Left lung (tissue), 10 donors: Measurements from ENCODE around the gene FAM200B. TPM values are rescaled to one million over a fixed set of nuclear protein-coding genes. Genes with fewer than 3 reads are reported as not detected.

Experiments
- ATAC-seq: fragments of 200-7000 bp; cut with Tn5 transposase; one replicate; pipeline ENCODE4 v1.9.1; 2020; ENCODE audit warnings: moderate library complexity
- DNase-seq, 4 donors: peaks; one replicate each; pipeline ENCODE4 v3.0.0-alpha.2; 2013 to 2020
- H3K27ac ChIP-seq, 2 donors: fragments of 200-600 bp; sonication (generic) in 1 of 2; one replicate each; pipeline versions ENCODE4 v1.5.0 to v1.8.0; 2020 to 2021
- H3K27me3 ChIP-seq, 2 donors: fragments of 200-600 bp; sonication (generic) in 1 of 2; one replicate each; pipeline versions ENCODE4 v1.5.0 to v1.8.0; 2020 to 2021
- H3K36me3 ChIP-seq, 2 donors: fragments of 200-600 bp; sonication (generic) in 1 of 2; one replicate each; pipeline versions ENCODE4 v1.5.0 to v1.8.0; 2020 to 2021
- H3K4me1 ChIP-seq, 2 donors: fragments of 200-600 bp; one replicate each; pipeline ENCODE4 v1.8.0; 2021
- H3K4me3 ChIP-seq, 2 donors: fragments of 200-600 bp; sonication (generic) in 1 of 2; one replicate each; pipeline versions ENCODE4 v1.5.0 to v1.8.0; 2020 to 2021; ENCODE audit warnings: mild to moderate bottlenecking in 1 of 2
- H3K9me3 ChIP-seq, 2 donors: fragments of 200-600 bp; sonication (generic) in 1 of 2; one replicate each; pipeline versions ENCODE4 v1.5.0 to v1.8.0; 2020 to 2021
- CTCF ChIP-seq, 2 donors: fragments of 200-600 bp; sonication (generic) in 1 of 2; IDR thresholded peaks; one replicate each; pipeline versions ENCODE4 v1.5.0 to v1.8.0; 2021; ENCODE audit warnings: antibody characterized with exemption in 2 of 2
- intact Hi-C, 2 donors: fragments of 100-400 bp; cut with DNase I; formaldehyde crosslinking; loops; one replicate each; pipeline versions ENCODE4 v1.11.2 to v1.14.2; 2022
- polyA plus RNA-seq, 6 donors: library from polyadenylated mRNA; unstranded; fragments of 120-200 nt; gene quantifications; one replicate each; pipeline ENCODE4 v1.2.1, GENCODE V29; 2013; ENCODE audit not compliant: insufficient read length in 6 of 6
- total RNA-seq, 2 donors: library from RNA; stranded (reverse); fragmentation: NEBNext Ultra II Directional; extraction: Animal tissue kit (Norgen Biotek cat#: 25700); gene quantifications; one replicate each; pipeline ENCODE4 v1.2.1, GENCODE V29; 2021
- donor health status: DM: no; HTN: yes; CAD: no.
- donor health status: DM: no; HTN: no; CAD: no.

Gene FAM200B
- total and polyA plus RNA-seq, 8 donors: 25.8 to 52.4 (median 45.9) TPM

- Histone ChIP-seq H3K9me3 (no peaks in the 10 kb centered on the region), H3K27ac (peak overlapping the region; percentile 99 to 100), H3K27me3 (no peaks in the 10 kb centered on the region), H3K4me1 (peaks cover 42 to 88% of the 10 kb centered on the region in 2 donors), H3K36me3 (no peaks in the 10 kb centered on the region), H3K4me3 (peak overlapping the region; percentile 59 to 79)
- DNase-seq (peak in 2 of 4 donors; percentile 54 to 64), ATAC-seq (peak; percentile 36)
- TF ChIP-seq CTCF (IDR thresholded peaks at IDR 0.05): no peak
- intact Hi-C loops: loop anchor here in 1 of 2 donors (10.0 kb wide), 1 partner anchor 169 kb away; no protein-coding TSS in a partner anchor
Observed at GRCh38 chr4:15653864-15654592, 27.6 kb upstream of the FAM200B start.

- H3K27me3 ChIP-seq: no peaks in the 10 kb centered on the region
- H3K4me3 ChIP-seq: peak overlapping the region; percentile 59 to 79
- H3K36me3 ChIP-seq: no peaks in the 10 kb centered on the region
- TF ChIP-seq CTCF (IDR thresholded peaks at IDR 0.05): no peak
- H3K9me3 ChIP-seq: no peaks in the 10 kb centered on the region
- intact Hi-C loops: loop anchor here in 1 of 2 donors (10.0 kb wide), 1 partner anchor 170 kb away; no protein-coding TSS in a partner anchor
- peak; percentile 41 for ATAC-seq
- peaks cover 39 to 88% of the 10 kb centered on the region in 2 donors for H3K4me1 ChIP-seq
- peak; percentile 53 to 89 (median 64) for DNase-seq
- H3K27ac ChIP-seq: peak overlapping the region; percentile 99 to 100
Observed at GRCh38 chr4:15654593-15655222, 26.9 kb upstream of the FAM200B start.

GRCh38 chr4:15655223-15656037 is 26.2 kb upstream of the FAM200B start, which contains the start of gene FBXL5:
FBXL5 (minus strand) TSS chr4:15655357; CDS start chr4:15655287, 70 bp downstream.
- no peaks in the 10 kb centered on the region for H3K36me3 ChIP-seq
- ATAC-seq (peak; percentile 78), DNase-seq (peak; percentile 77 to 95 (median 89))
- H3K4me3 ChIP-seq: peak within 1 kb of the TSS; percentile 59 to 79
- H3K9me3 ChIP-seq: no peaks in the 10 kb centered on the region
- intact Hi-C loops: loop anchor here in 1 of 2 donors (10.0 kb wide), 1 partner anchor 171 kb away; no protein-coding TSS in a partner anchor
- peaks cover 32 to 88% of the 10 kb centered on the region in 2 donors for H3K4me1 ChIP-seq
- H3K27ac ChIP-seq: peak within 1 kb of the TSS; percentile 99 to 100
- TF ChIP-seq CTCF (IDR thresholded peaks at IDR 0.05): no peak
- H3K27me3 ChIP-seq: no peaks in the 10 kb centered on the region

GRCh38 chr4:15656038-15656470 is 25.6 kb upstream of the FAM200B start:
- TF ChIP-seq CTCF (IDR thresholded peaks at IDR 0.05): no peak
- H3K27ac ChIP-seq: peak overlapping the region; percentile 99 to 100
- peak overlapping the region; percentile 59 to 79 for H3K4me3 ChIP-seq
- no peaks in the 10 kb centered on the region for H3K36me3 ChIP-seq
- H3K27me3 ChIP-seq: no peaks in the 10 kb centered on the region
- H3K4me1 ChIP-seq: peaks cover 28 to 88% of the 10 kb centered on the region in 2 donors
- intact Hi-C loops: loop anchor here in 1 of 2 donors (10.0 kb wide), 1 partner anchor 171 kb away; no protein-coding TSS in a partner anchor
- H3K9me3 ChIP-seq: no peaks in the 10 kb centered on the region
- DNase-seq (no peak), ATAC-seq (peak; percentile 45)
